ENCODE measurements around the gene ADGRB2. TPM values are rescaled to one million over a fixed set of nuclear protein-coding genes. Genes with fewer than 3 reads are reported as not detected.

The ADGRB2 gene
- total RNA-seq, 1 experiment from 2014 or later = 34.8 TPM

- ATAC-seq = no peak
- TF ChIP-seq SIN3A (IDR thresholded peaks at IDR 0.05; ENCODE audit: borderline replicate concordance, insufficient read depth, low read depth, low read length) (no peak), POLR2AphosphoS5 (IDR thresholded peaks at IDR 0.05; ENCODE audit: low read depth, low read length) (no peak), REST (IDR thresholded peaks at IDR 0.05; ENCODE audit: insufficient read depth in 1 of 2, low read depth in 2 of 2, low read length in 1 of 2) (no peak), TCF7L2 (IDR thresholded peaks at IDR 0.05; ENCODE audit: low read depth, low read length) (no peak), CTCF (IDR thresholded peaks at IDR 0.05) (no peak)
- in situ Hi-C loops (cut with HindIII; ENCODE audit: low pct_unique_long_range_greater_than_20kb, low sequenced_read_pairs) = no loop called here
These were observed 86.2 kb downstream of the ADGRB2 start for GRCh38 chr1:31677949-31678348.

GRCh38 chr1:31677401-31677800 lies 86.7 kb downstream of the ADGRB2 start:
- H3K36me3 ChIP-seq (ENCODE audit: control insufficient read depth, insufficient read depth, low read length) = no peaks in the 10 kb centered on the region
- H3K9me3 ChIP-seq (ENCODE audit: control insufficient read depth, insufficient read depth, low read depth, low read length) = no peaks in the 10 kb centered on the region
- no peak for DNase-seq (ENCODE audit: low read depth, low spot score)
- no peaks in the 10 kb centered on the region for H3K27me3 ChIP-seq (ENCODE audit: control insufficient read depth, insufficient read depth, low read length)
- no peak for ATAC-seq
- no peaks in the 10 kb centered on the region; the same call in 1 of the 2 replicates for H3K4me1 ChIP-seq (ENCODE audit: control insufficient read depth, insufficient read depth, low read length)
- no peak for TF ChIP-seq CTCF (IDR thresholded peaks at IDR 0.05)
- TF ChIP-seq TCF7L2 (IDR thresholded peaks at IDR 0.05; ENCODE audit: low read depth, low read length) = no peak
- no peak for TF ChIP-seq POLR2AphosphoS5 (IDR thresholded peaks at IDR 0.05; ENCODE audit: low read depth, low read length)
- TF ChIP-seq SIN3A (IDR thresholded peaks at IDR 0.05; ENCODE audit: borderline replicate concordance, insufficient read depth, low read depth, low read length) = no peak
- TF ChIP-seq REST (IDR thresholded peaks at IDR 0.05; ENCODE audit: insufficient read depth in 1 of 2, low read depth in 2 of 2, low read length in 1 of 2) = no peak
- no peak overlapping the region for H3K27ac ChIP-seq (ENCODE audit: low read length)
- ChIA-PET POLR2A (no interaction called here), CTCF (no interaction called here)
- in situ Hi-C loops (cut with HindIII; ENCODE audit: low pct_unique_long_range_greater_than_20kb, low sequenced_read_pairs) (no loop called here), intact Hi-C loops (cut with micrococcal nuclease; ENCODE audit: unreplicated experiment) (no loop called here)
- H3K4me3 ChIP-seq (ENCODE audit: low read depth in 2 of 2, low read length in 2 of 2) = no peak overlapping the region
- BruUV-seq (replicated peaks) = no TSS peak

More at GRCh38 chr1:31677949-31678348, 86.2 kb downstream of the ADGRB2 start:
- intact Hi-C loops (cut with micrococcal nuclease; ENCODE audit: unreplicated experiment) = no loop called here
- Histone ChIP-seq H3K4me1 (ENCODE audit: control insufficient read depth, insufficient read depth, low read length) (no peaks in the 10 kb centered on the region; the same call in 1 of the 2 replicates), H3K9me3 (ENCODE audit: control insufficient read depth, insufficient read depth, low read depth, low read length) (no peaks in the 10 kb centered on the region), H3K4me3 (ENCODE audit: low read depth in 2 of 2, low read length in 2 of 2) (no peak overlapping the region), H3K27ac (ENCODE audit: low read length) (no peak overlapping the region), H3K36me3 (ENCODE audit: control insufficient read depth, insufficient read depth, low read length) (no peaks in the 10 kb centered on the region), H3K27me3 (ENCODE audit: control insufficient read depth, insufficient read depth, low read length) (no peaks in the 10 kb centered on the region)
- ChIA-PET CTCF (no interaction called here), POLR2A (no interaction called here)
- BruUV-seq (replicated peaks) = no TSS peak
- no peak for DNase-seq (ENCODE audit: low read depth, low spot score)

Small RNA genes lying within 50 kb of the gene (microRNA-seq; reads per million reads assigned to microRNA genes)
- gene MIR4254 (ENCODE audit: unreplicated experiment) = not detected

Other genes starting within 250 kb of the ADGRB2 start
- gene TINAGL1, start 187.8 kb downstream of the ADGRB2 start, total RNA-seq (2021; ENCODE audit: unreplicated experiment) = 6.1 TPM
- 0.18 TPM for gene HCRTR1, start 146.7 kb downstream of the ADGRB2 start, total RNA-seq (2021; ENCODE audit: unreplicated experiment)
- 58.4 TPM for gene PEF1, start 119.5 kb downstream of the ADGRB2 start, total RNA-seq (2021; ENCODE audit: unreplicated experiment)
- gene COL16A1, start 60.3 kb downstream of the ADGRB2 start, total RNA-seq (2021; ENCODE audit: unreplicated experiment) = 7.6 TPM
- 0.54 TPM for gene SPOCD1, start 51.7 kb upstream of the ADGRB2 start, total RNA-seq (2021; ENCODE audit: unreplicated experiment)
- 559 TPM for gene PTP4A2, start 174.0 kb upstream of the ADGRB2 start, total RNA-seq (2021; ENCODE audit: unreplicated experiment)
- gene KHDRBS1, start 249.5 kb upstream of the ADGRB2 start, total RNA-seq (2021; ENCODE audit: unreplicated experiment) = 163 TPM